Activated CD4-positive, alpha-beta T cell treated with anti-CD3 and anti-CD28 coated beads, Interleukin-2, amount 50 U/mL, for 48 hours (primary cell): ENCODE measurements around the gene KATNBL1.
A peak's percentile ranks its signal among the peaks of the same experiment; 100 is the strongest.

Experiments used
- DNase-seq, 2 experiments: peaks; one replicate each; pipeline ENCODE4 v3.0.0-alpha.2; 2020

Gene KATNBL1

GRCh38 chr15:34209421-34210282, at the start of gene KATNBL1:
KATNBL1 (minus strand) TSS chr15:34210096; CDS start chr15:34163676, 46,420 bp downstream.
- DNase-seq, result peak; percentile 99

- no peak for DNase-seq
Observed at GRCh38 chr15:34259566-34259965, 49.7 kb upstream of the KATNBL1 start.

GRCh38 chr15:34258151-34258550, 48.3 kb upstream of the KATNBL1 start:
- DNase-seq, result no peak

GRCh38 chr15:34252545-34252944, 42.6 kb upstream of the KATNBL1 start:
- no peak for DNase-seq

GRCh38 chr15:34248190-34248589, 38.3 kb upstream of the KATNBL1 start:
- DNase-seq, result no peak

GRCh38 chr15:34246276-34246976, 36.5 kb upstream of the KATNBL1 start:
- DNase-seq, result no peak

- no peak for DNase-seq
Observed at GRCh38 chr15:34243226-34243625, 33.3 kb upstream of the KATNBL1 start.

- no peak for DNase-seq
Observed at GRCh38 chr15:34242331-34242710, 32.4 kb upstream of the KATNBL1 start.

GRCh38 chr15:34241376-34242330, 31.8 kb upstream of the KATNBL1 start:
- DNase-seq, result peak in 1 of 2 experiments; percentile 17

- peak; percentile 17 to 21 for DNase-seq
Observed at GRCh38 chr15:34240537-34240936, 30.6 kb upstream of the KATNBL1 start.

- peak; percentile 34 to 53 for DNase-seq
Observed at GRCh38 chr15:34239151-34239808, 29.4 kb upstream of the KATNBL1 start.

GRCh38 chr15:34233614-34234013, 23.7 kb upstream of the KATNBL1 start:
- no peak for DNase-seq

GRCh38 chr15:34223904-34224596, 14.2 kb upstream of the KATNBL1 start:
- DNase-seq, result peak in 1 of 2 experiments; percentile 8

- DNase-seq, result no peak
Observed at GRCh38 chr15:34217587-34218225, 7.8 kb upstream of the KATNBL1 start.

- no peak for DNase-seq
Observed at GRCh38 chr15:34216527-34217270, 6.8 kb upstream of the KATNBL1 start.

GRCh38 chr15:34214135-34214534, 4.2 kb upstream of the KATNBL1 start:
- DNase-seq, result no peak

GRCh38 chr15:34213690-34214089, 3.8 kb upstream of the KATNBL1 start:
- DNase-seq, result no peak

GRCh38 chr15:34206011-34206410, 3.9 kb downstream of the KATNBL1 start:
- DNase-seq, result no peak

GRCh38 chr15:34203936-34204335, 6.0 kb downstream of the KATNBL1 start:
- no peak for DNase-seq

- DNase-seq, result no peak
Observed at GRCh38 chr15:34203305-34203704, 6.6 kb downstream of the KATNBL1 start.
